H1 (cell line): ENCODE measurements around the gene UROD. TPM values are rescaled to one million over a fixed set of nuclear protein-coding genes. Genes with fewer than 3 reads are reported as not detected.

Source experiments
- CTCF ChIA-PET: fragments of 300-600 bp; sonication (Branson Sonifier 250); formaldehyde crosslinking; loops from one replicate; lab custom pipeline; 2021; ENCODE audit not compliant: partially characterized antibody; lab: Charles Lee
- POLR2A ChIA-PET: fragments of 300-600 bp; sonication (Branson Sonifier 250); formaldehyde crosslinking; loops from one replicate; lab custom pipeline; 2021; ENCODE audit warnings: inconsistent platforms; ENCODE audit not compliant: partially characterized antibody; lab: Charles Lee
- DNase-seq, 2 experiments: peaks; one replicate each; pipeline versions ENCODE4 v3.0.0 to v3.0.0-alpha.2; 2010 to 2022; ENCODE audit warnings: low spot score in 2 of 2, low read depth in 1 of 2, mixed read lengths in 1 of 2
- FAIRE-seq: peaks from 2 replicates; lab custom pipeline; 2011; peaks lifted over from hg19 to GRCh38; lab: Jason Lieb, UNC
- H2AFZ ChIP-seq: 2 replicates; pipeline ENCODE4 v1.8.1; 2012; ENCODE audit warnings: low read length, inconsistent platforms
- H2AK5ac ChIP-seq: 2 replicates; pipeline ENCODE4 v1.6.1; 2013; ENCODE audit warnings: low read depth, low read length
- H2BK120ac ChIP-seq: replicated peaks from 2 replicates; pipeline ENCODE3; 2013; ENCODE audit warnings: low read depth, low read length, inconsistent platforms
- H2BK12ac ChIP-seq: 2 replicates; pipeline ENCODE4 v1.6.1; 2013; ENCODE audit warnings: low read depth, low read length
- H2BK15ac ChIP-seq: 2 replicates; pipeline ENCODE4 v1.6.1; 2013; ENCODE audit warnings: low read length
- H2BK20ac ChIP-seq: 2 replicates; pipeline ENCODE4 v1.6.1; 2013; ENCODE audit warnings: low read length
- H2BK5ac ChIP-seq: 2 replicates; pipeline ENCODE4 v1.6.1; 2013; ENCODE audit warnings: low read depth, low read length
- H3K14ac ChIP-seq: 2 replicates; pipeline ENCODE4 v1.6.1; 2013; ENCODE audit warnings: inconsistent platforms; ENCODE audit not compliant: insufficient read length
- H3K18ac ChIP-seq: 2 replicates; pipeline ENCODE4 v1.6.1; 2013; ENCODE audit warnings: low read length; ENCODE audit errors: extremely low read depth
- H3K23ac ChIP-seq: 2 replicates; pipeline ENCODE4 v1.6.1; 2013; ENCODE audit warnings: inconsistent platforms; ENCODE audit not compliant: insufficient read length
- H3K23me2 ChIP-seq: 2 replicates; pipeline ENCODE4 v1.6.1; 2013; ENCODE audit warnings: low read depth, low read length
- H3K27ac ChIP-seq: 2 replicates; pipeline ENCODE4 v1.6.1; 2011; ENCODE audit warnings: low read depth, low read length, inconsistent platforms
- H3K27me3 ChIP-seq, 4 experiments: replicated peaks in 1 of 4; 1 replicate in 1 of 4; 2 replicates in 3 of 4; pipeline versions ENCODE4 v1.6.1 to v1.8.1; 2011 to 2013; ENCODE audit warnings: low read length in 3 of 4, mild to moderate bottlenecking in 3 of 4, inconsistent platforms in 2 of 4, mixed read lengths in 2 of 4, moderate library complexity in 1 of 4; ENCODE audit not compliant: control insufficient read depth in 3 of 4, insufficient read depth in 3 of 4; ENCODE audit errors: extremely low read depth in 1 of 4
- H3K36me3 ChIP-seq, 4 experiments: 2 replicates each; pipeline versions ENCODE4 v1.6.1 to v1.8.1; 2011 to 2013; ENCODE audit warnings: mild to moderate bottlenecking in 4 of 4, low read length in 3 of 4, moderate library complexity in 2 of 4, control low read depth in 1 of 4, inconsistent platforms in 1 of 4; ENCODE audit not compliant: insufficient read depth in 4 of 4, control insufficient read depth in 2 of 4
- H3K4ac ChIP-seq: replicated peaks from 2 replicates; pipeline ENCODE3; 2013; ENCODE audit warnings: low read length, low read depth, mixed read lengths, inconsistent platforms; ENCODE audit not compliant: insufficient read length
- H3K4me1 ChIP-seq, 4 experiments: replicated peaks in 1 of 4; 1 replicate in 1 of 4; 2 replicates in 3 of 4; pipeline versions ENCODE4 v1.6.1 to v1.8.1; 2011 to 2013; ENCODE audit warnings: low read length in 3 of 4, inconsistent platforms in 2 of 4, mixed read lengths in 1 of 4; ENCODE audit not compliant: insufficient read depth in 4 of 4, control insufficient read depth in 3 of 4
- H3K4me2 ChIP-seq, 2 experiments: 2 replicates each; pipeline versions ENCODE4 v1.6.1 to v1.8.1; 2011 to 2013; ENCODE audit warnings: low read depth in 2 of 2, low read length in 2 of 2, control low read depth in 1 of 2, inconsistent platforms in 1 of 2, mild to moderate bottlenecking in 1 of 2; ENCODE audit not compliant: insufficient read depth in 1 of 2
- H3K4me3 ChIP-seq, 4 experiments: fragments of 200-600, 300-600 bp in 1 of 4; sonication (generic), shearing (Covaris generic), sonication (Bioruptor Twin) in 1 of 4; 2 replicates each; pipeline versions ENCODE4 v1.5.1 to v1.8.1; 2011 to 2016; ENCODE audit warnings: low read length in 4 of 4, low read depth in 3 of 4, control low read depth in 2 of 4, inconsistent platforms in 2 of 4, mild to moderate bottlenecking in 2 of 4, mixed read lengths in 1 of 4, moderate library complexity in 1 of 4; ENCODE audit not compliant: insufficient read depth in 2 of 4; ENCODE audit errors: extremely low read depth in 1 of 4
- H3K56ac ChIP-seq: replicated peaks from 2 replicates; pipeline ENCODE3; 2013; ENCODE audit warnings: low read depth, mild to moderate bottlenecking, mixed read lengths, low read length, inconsistent platforms; ENCODE audit not compliant: insufficient read length
- H3K79me1 ChIP-seq: 2 replicates; pipeline ENCODE4 v1.6.1; 2013; ENCODE audit warnings: low read depth, low read length, control low read depth
- H3K79me2 ChIP-seq, 2 experiments: 2 replicates each; pipeline versions ENCODE4 v1.6.1 to v1.8.1; 2012 to 2013; ENCODE audit warnings: low read length in 2 of 2, mild to moderate bottlenecking in 2 of 2, inconsistent platforms in 1 of 2; ENCODE audit not compliant: insufficient read depth in 2 of 2, control insufficient read depth in 1 of 2
- H3K9ac ChIP-seq, 4 experiments: replicated peaks in 1 of 4; 1 replicate in 1 of 4; 2 replicates in 3 of 4; pipeline versions ENCODE4 v1.6.1 to v1.8.1; 2011 to 2013; ENCODE audit warnings: low read depth in 3 of 4, low read length in 3 of 4, control low read depth in 2 of 4, mild to moderate bottlenecking in 2 of 4, moderate library complexity in 2 of 4, inconsistent platforms in 1 of 4; ENCODE audit errors: extremely low read depth in 1 of 4
- H3K9me3 ChIP-seq, 2 experiments: 2 replicates each; pipeline versions ENCODE4 v1.6.1 to v1.8.1; 2012 to 2013; ENCODE audit warnings: mild to moderate bottlenecking in 2 of 2, moderate library complexity in 2 of 2, control low read depth in 1 of 2, inconsistent platforms in 1 of 2, low read depth in 1 of 2, low read length in 1 of 2, mixed read lengths in 1 of 2; ENCODE audit not compliant: insufficient read depth in 2 of 2
- H4K20me1 ChIP-seq, 2 experiments: replicated peaks in 1 of 2; 2 replicates each; pipeline versions ENCODE3 to v1.8.1; 2011 to 2013; ENCODE audit warnings: inconsistent platforms in 2 of 2, low read length in 2 of 2, mild to moderate bottlenecking in 1 of 2; ENCODE audit not compliant: insufficient read depth in 2 of 2, control insufficient read depth in 1 of 2
- H4K5ac ChIP-seq: 2 replicates; pipeline ENCODE4 v1.6.1; 2013; ENCODE audit warnings: low read length, low read depth, mixed read lengths, inconsistent platforms; ENCODE audit not compliant: insufficient read length
- H4K8ac ChIP-seq: 2 replicates; pipeline ENCODE4 v1.8.0; 2013; ENCODE audit warnings: mild to moderate bottlenecking, moderate library complexity, low read length, inconsistent platforms; ENCODE audit not compliant: insufficient read depth; ENCODE audit errors: extremely low read depth
- H4K91ac ChIP-seq: replicated peaks from 2 replicates; pipeline ENCODE3; 2013; ENCODE audit warnings: low read length, mixed read lengths, inconsistent platforms; ENCODE audit not compliant: insufficient read length
- ATF3 ChIP-seq: IDR thresholded peaks from 2 replicates; pipeline ENCODE4 v1.6.1; 2011; ENCODE audit warnings: low read depth, mild to moderate bottlenecking, low read length; ENCODE audit not compliant: insufficient read depth
- CEBPB ChIP-seq: IDR thresholded peaks from 2 replicates; pipeline ENCODE4 v1.6.1; 2012; ENCODE audit warnings: low read depth, low read length
- EP300 ChIP-seq, 2 experiments: IDR thresholded peaks; 1 replicate in 1 of 2; 2 replicates in 1 of 2; pipeline ENCODE4 v1.6.1; 2011 to 2012; ENCODE audit warnings: low read depth in 2 of 2, low read length in 2 of 2, mild to moderate bottlenecking in 2 of 2, borderline replicate concordance in 1 of 2, inconsistent platforms in 1 of 2, moderate library complexity in 1 of 2
- GABPA ChIP-seq: IDR thresholded peaks from 2 replicates; pipeline ENCODE4 v1.6.1; 2011; ENCODE audit warnings: mild to moderate bottlenecking, low read length, moderate library complexity, borderline replicate concordance; ENCODE audit not compliant: insufficient read depth
- MAFK ChIP-seq: IDR thresholded peaks from 2 replicates; pipeline ENCODE4 v1.6.1; 2012; ENCODE audit warnings: low read depth, mild to moderate bottlenecking, improper control_type of control experiment, low read length
- NRF1 ChIP-seq: IDR thresholded peaks from 2 replicates; pipeline ENCODE4 v1.6.1; 2011; ENCODE audit warnings: mild to moderate bottlenecking, low read depth, low read length, improper control_type of control experiment
- POLR2A ChIP-seq, 2 experiments: IDR thresholded peaks; 1 replicate in 1 of 2; 2 replicates in 1 of 2; pipeline ENCODE4 v1.6.1; 2011; ENCODE audit warnings: low read depth in 2 of 2, low read length in 2 of 2, mild to moderate bottlenecking in 2 of 2; ENCODE audit errors: control extremely low read depth in 1 of 2
- POLR2AphosphoS5 ChIP-seq: IDR thresholded peaks from 2 replicates; pipeline ENCODE4 v1.6.1; 2011; ENCODE audit warnings: low read depth, low read length
- RAD21 ChIP-seq, 2 experiments: IDR thresholded peaks in 1 of 2; conservative IDR thresholded peaks in 1 of 2; 2 replicates each; pipeline ENCODE4 v1.6.1; 2011; ENCODE audit warnings: low read depth in 2 of 2, low read length in 2 of 2, improper control_type of control experiment in 1 of 2, inconsistent platforms in 1 of 2, mild to moderate bottlenecking in 1 of 2, moderate library complexity in 1 of 2
- RNF2 ChIP-seq: fragments of 200-900, 300-1000 bp; sonication (generic); IDR thresholded peaks from 2 replicates; pipeline ENCODE4 v1.7.1; 2016; ENCODE audit warnings: borderline replicate concordance, low read depth, mild to moderate bottlenecking, antibody characterized with exemption, low read length; ENCODE audit not compliant: poor library complexity, severe bottlenecking; ENCODE audit errors: missing control alignments
- SIX5 ChIP-seq: IDR thresholded peaks from 2 replicates; pipeline ENCODE4 v1.6.1; 2011; ENCODE audit warnings: mild to moderate bottlenecking, low read depth, low read length
- SP1 ChIP-seq: IDR thresholded peaks from 2 replicates; pipeline ENCODE4 v1.6.1; 2011; ENCODE audit warnings: low read depth, low read length
- SRF ChIP-seq: IDR thresholded peaks from 2 replicates; pipeline ENCODE4 v1.6.1; 2011; ENCODE audit warnings: mild to moderate bottlenecking, low read depth, low read length, moderate library complexity
- TBP ChIP-seq: IDR thresholded peaks from 2 replicates; pipeline ENCODE4 v1.6.1; 2011; ENCODE audit warnings: low read depth, low read length, improper control_type of control experiment
- TCF12 ChIP-seq: IDR thresholded peaks from 2 replicates; pipeline ENCODE4 v1.6.1; 2011; ENCODE audit warnings: low read depth, mild to moderate bottlenecking, low read length
- WGBS, 2 experiments: shearing (Covaris generic) in 1 of 2; methylation state at CpG; one replicate each; pipeline versions ENCODE4 v1.1.6 to v1.1.7; 2013 to 2015; ENCODE audit warnings: low lambda C conversion rate in 2 of 2, mixed read lengths in 2 of 2, inconsistent platforms in 1 of 2, low coverage in 1 of 2, missing lambda C conversion rate in 1 of 2; ENCODE audit not compliant: insufficient replicate concordance in 2 of 2, insufficient coverage in 1 of 2, insufficient read length in 1 of 2; ENCODE audit errors: extremely low coverage in 1 of 2, missing lambda C conversion rate in 1 of 2; 5-methylcytosine and 5-hydroxymethylcytosine counted together
- polyA plus RNA-seq, 7 experiments: library from polyadenylated mRNA; depleted of rRNA in 3 of 7; stranded (reverse) in 5 of 7; unstranded in 2 of 7; fragments of >200 nt in 5 of 7; fragments of 200-250 nt in 2 of 7; gene quantifications; 1 replicate in 5 of 7; 2 replicates in 1 of 7; 4 replicates in 1 of 7; pipeline versions ENCODE4 v1.2.1 to v1.2.3, GENCODE V29; 2011 to 2013; ENCODE audit warnings: missing spikeins in 2 of 7, mixed read lengths in 2 of 7
- total RNA-seq: library from RNA; stranded (reverse); fragmentation: NEBNext Ultra II Directional; extraction: Animal tissue kit (Norgen Biotek cat#: 25700); gene quantifications from 2 replicates; pipeline ENCODE4 v1.2.1, GENCODE V29; 2021

The UROD gene
- total and polyA plus RNA-seq, 2 of the 8 experiments (the other 6 are each of a cell fraction or from before 2014, with no cell fraction given): 86.6 to 220 TPM

- Histone ChIP-seq H3K9ac (no peak overlapping the region), H3K23ac (no peak overlapping the region), H2BK15ac (no peak overlapping the region), H2AK5ac (no peak overlapping the region), H4K91ac (no peak overlapping the region), H2BK20ac (no peak overlapping the region), H2BK120ac (no peak overlapping the region), H2BK5ac (no peak overlapping the region), H3K36me3 (peaks cover 0 to 24% (median 12%) of the 10 kb centered on the region in 4 experiments; a peak in 4 of 8 replicates), H3K18ac (no peak overlapping the region), H2BK12ac (no peak overlapping the region), H3K79me1 (no peaks in the 10 kb centered on the region), H3K4me2 (no peak overlapping the region), H3K14ac (no peak overlapping the region), H3K4me3 (no peak overlapping the region), H2AFZ (no peak overlapping the region), H4K8ac (no peak overlapping the region), H3K4me1 (no peaks in the 10 kb centered on the region), H3K4ac (no peak overlapping the region), H3K56ac (no peak overlapping the region), H3K27ac (no peak overlapping the region), H3K9me3 (no peaks in the 10 kb centered on the region), H3K23me2 (no peaks in the 10 kb centered on the region), H4K20me1 (no peaks in the 10 kb centered on the region), H3K79me2 (no peaks in the 10 kb centered on the region), H4K5ac (no peak overlapping the region), H3K27me3 (no peaks in the 10 kb centered on the region)
- DNase-seq: no peak
- ChIA-PET CTCF (no interaction called here), POLR2A (no interaction called here)
- WGBS, 2 experiments: 96% methylated on average over 2 of the region's 2 CpGs; no CpG with 5 or more reads in 1 of the 2 experiments
- FAIRE-seq: no peak
- TF ChIP-seq TBP (no peak), EP300 (IDR thresholded peaks at IDR 0.05; ENCODE audit: borderline replicate concordance in 1 of 2, low read depth in 2 of 2, low read length in 2 of 2) (no peak), CEBPB (no peak), ATF3 (no peak), POLR2A (IDR thresholded peaks at IDR 0.05; ENCODE audit: control extremely low read depth in 1 of 2, low read depth in 2 of 2, low read length in 2 of 2) (no peak), POLR2AphosphoS5 (no peak), SP1 (no peak), SIX5 (no peak), RNF2 (no peak), MAFK (no peak), NRF1 (no peak), TCF12 (no peak), SRF (no peak), RAD21 (IDR thresholded peaks at IDR 0.05 in 1 of 2, conservative IDR thresholded peaks at IDR 0.05 in 1 of 2; ENCODE audit: low read depth in 2 of 2, low read length in 2 of 2) (no peak), GABPA (no peak)
Observed at GRCh38 chr1:44976252-44976651, 35.8 kb upstream of the UROD start.
